GM10266 (cell line): ENCODE results near the gene SERPINH1.

Source experiments
- DNase-seq: peaks from one replicate; pipeline ENCODE4 v3.0.0; 2012; ENCODE audit errors: extremely low spot score
- CTCF ChIP-seq: IDR thresholded peaks from 2 replicates; pipeline ENCODE4 v1.5.1; 2012; ENCODE audit warnings: mild to moderate bottlenecking, low read depth; ENCODE audit not compliant: control insufficient read depth, insufficient read depth; ENCODE audit errors: missing control alignments

The SERPINH1 gene

GRCh38 chr11:75571625-75572024, 9.6 kb downstream of the SERPINH1 start:
- no peak for DNase-seq
- TF ChIP-seq CTCF, result no peak

GRCh38 chr11:75572744-75573143, 10.7 kb downstream of the SERPINH1 start:
- no peak for TF ChIP-seq CTCF
- DNase-seq, result no peak

- DNase-seq, result no peak
Measured at GRCh38 chr11:75574698-75575602, 12.9 kb downstream of the SERPINH1 start.

GRCh38 chr11:75576017-75576416, 14.0 kb downstream of the SERPINH1 start:
- DNase-seq, result no peak
- TF ChIP-seq CTCF, result no peak

More at GRCh38 chr11:75574698-75575602, 12.9 kb downstream of the SERPINH1 start:
- no peak for TF ChIP-seq CTCF

- peak; percentile 58 for DNase-seq
- no peak for TF ChIP-seq CTCF
Measured at GRCh38 chr11:75576499-75576918, 14.5 kb downstream of the SERPINH1 start.

GRCh38 chr11:75577207-75577606, 15.2 kb downstream of the SERPINH1 start:
- DNase-seq, result no peak
- peak; percentile 39 for TF ChIP-seq CTCF

- no peak for DNase-seq
- TF ChIP-seq CTCF, result no peak
Measured at GRCh38 chr11:75578977-75579376, 16.9 kb downstream of the SERPINH1 start.
